ENCODE data around the gene MYO9B.
"Not testable (repeated sequence)": the region's sequence is repeated elsewhere in the genome, so short reads cannot be mapped to it uniquely, and the experiment has no call there.

Gene MYO9B

GRCh38 chr19:17094694-17095093, 19.1 kb downstream of the MYO9B start:
- not testable (repeated sequence) for DNase-seq

- DNase-seq = no peak
These were observed 19.8 kb downstream of the MYO9B start for GRCh38 chr19:17095141-17095919.

GRCh38 chr19:17097593-17098126, 22.1 kb downstream of the MYO9B start:
- no peak for DNase-seq

- no peak for DNase-seq
These were observed 22.7 kb downstream of the MYO9B start for GRCh38 chr19:17098326-17098725.

DNA sequence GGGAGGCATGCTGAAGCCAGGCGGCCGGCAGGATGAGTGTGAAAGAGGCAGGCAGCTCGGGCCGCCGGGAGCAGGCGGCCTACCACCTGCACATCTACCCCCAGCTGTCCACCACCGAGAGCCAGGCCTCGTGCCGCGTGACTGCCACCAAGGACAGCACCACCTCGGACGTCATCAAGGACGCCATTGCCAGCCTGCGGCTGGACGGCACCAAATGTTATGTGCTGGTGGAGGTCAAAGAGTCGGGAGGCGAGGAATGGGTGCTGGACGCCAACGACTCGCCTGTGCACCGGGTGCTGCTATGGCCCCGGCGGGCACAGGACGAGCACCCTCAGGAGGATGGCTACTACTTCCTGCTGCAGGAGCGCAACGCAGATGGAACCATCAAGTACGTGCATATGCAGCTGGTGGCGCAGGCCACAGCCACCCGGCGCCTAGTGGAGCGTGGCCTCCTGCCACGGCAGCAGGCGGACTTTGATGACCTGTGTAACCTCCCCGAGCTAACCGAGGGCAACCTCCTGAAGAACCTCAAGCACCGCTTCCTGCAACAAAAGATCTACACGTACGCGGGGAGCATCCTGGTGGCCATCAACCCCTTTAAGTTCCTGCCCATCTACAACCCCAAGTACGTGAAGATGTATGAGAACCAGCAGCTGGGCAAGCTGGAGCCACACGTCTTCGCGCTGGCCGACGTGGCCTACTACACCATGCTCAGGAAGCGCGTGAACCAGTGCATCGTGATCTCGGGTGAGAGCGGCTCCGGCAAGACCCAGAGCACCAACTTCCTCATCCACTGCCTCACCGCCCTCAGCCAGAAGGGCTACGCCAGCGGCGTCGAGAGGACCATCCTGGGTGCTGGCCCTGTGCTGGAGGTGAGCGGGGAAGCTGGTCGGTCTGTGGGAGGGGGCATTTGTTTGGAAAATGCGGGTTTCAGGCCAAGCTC, 26.4 kb downstream of the MYO9B start:
- DNase-seq = no peak

- no peak for DNase-seq
These were observed 27.6 kb downstream of the MYO9B start for GRCh38 chr19:17103177-17103576.

DNA sequence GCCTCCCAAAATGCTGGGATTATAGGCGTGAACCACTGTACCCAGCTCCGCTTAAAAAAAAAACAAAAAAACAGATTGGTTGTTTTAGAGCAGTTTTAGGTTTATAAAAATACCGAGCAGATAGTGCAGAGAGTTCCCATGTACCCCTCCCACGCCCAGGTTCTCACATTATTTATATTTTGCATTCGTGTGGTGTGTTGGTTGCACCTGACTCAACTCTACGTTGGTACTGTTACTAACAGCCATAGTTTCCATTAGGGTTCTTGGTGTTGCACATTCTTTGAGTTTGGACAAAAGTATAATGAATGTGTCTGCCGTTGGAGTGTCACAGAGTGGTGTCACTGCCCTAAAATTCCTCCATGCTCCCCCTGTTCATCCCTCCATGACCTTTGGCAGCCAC, 29.1 kb downstream of the MYO9B start:
- DNase-seq = no peak

DNA sequence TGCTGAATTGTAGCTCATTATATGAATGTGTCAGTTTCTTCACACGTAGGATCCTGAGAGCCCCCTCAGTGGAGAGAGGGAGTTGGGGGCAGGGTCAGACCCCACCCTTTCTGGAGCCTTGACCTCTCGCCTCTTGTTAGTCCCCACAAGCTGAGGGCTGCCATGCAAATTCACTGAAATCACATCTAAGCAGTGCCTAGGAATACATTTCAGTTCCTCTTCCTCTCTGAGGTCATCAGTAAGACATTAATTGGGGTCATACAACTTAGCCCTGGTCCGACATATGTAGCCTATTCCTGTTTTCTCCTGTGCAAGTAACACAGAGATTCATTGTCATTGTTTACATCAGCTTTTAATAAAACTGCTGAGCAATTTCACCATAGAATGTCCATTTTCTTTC, 30.0 kb downstream of the MYO9B start:
- no peak for DNase-seq

GRCh38 chr19:17106964-17107363, 31.4 kb downstream of the MYO9B start:
- DNase-seq = not testable (repeated sequence)

- DNase-seq = no peak
These were observed 32.2 kb downstream of the MYO9B start for GRCh38 chr19:17107546-17108452.

GRCh38 chr19:17108453-17108784, 32.8 kb downstream of the MYO9B start:
- no peak for DNase-seq

GRCh38 chr19:17109300-17109699, 33.7 kb downstream of the MYO9B start:
- no peak for DNase-seq

DNA sequence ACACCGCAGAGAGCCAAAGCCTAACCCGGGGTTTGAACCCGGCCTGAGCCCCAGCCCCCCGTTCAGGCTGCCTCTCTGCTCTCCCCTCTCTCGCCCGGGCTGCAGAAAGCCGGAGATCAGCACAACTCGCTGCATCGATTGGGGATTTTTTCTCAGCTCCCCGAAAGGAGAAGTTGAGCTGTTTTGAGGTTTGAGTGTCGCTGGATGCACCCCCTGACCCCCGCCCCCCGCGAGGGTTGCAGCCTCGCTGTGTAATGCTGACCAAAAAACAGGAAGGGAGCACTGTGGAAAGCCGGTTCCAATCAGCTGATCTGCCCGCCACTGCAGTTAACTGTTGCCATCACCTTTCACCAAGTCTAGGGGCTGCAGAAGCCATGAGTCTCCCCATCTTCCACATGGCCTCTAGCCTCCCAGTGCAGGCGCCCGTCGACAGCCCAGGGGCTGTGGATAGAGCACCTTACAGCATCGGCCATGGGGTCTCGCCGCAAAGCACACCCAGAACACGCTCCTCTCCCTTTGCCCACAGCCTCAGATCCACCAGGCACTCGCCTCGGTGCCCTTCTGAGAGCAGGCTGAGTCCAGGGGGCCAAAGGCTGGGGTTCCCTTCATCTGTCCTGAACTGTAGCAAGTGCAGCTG, 34.5 kb downstream of the MYO9B start:
- no peak for DNase-seq

- DNase-seq = no peak
These were observed 35.0 kb downstream of the MYO9B start for GRCh38 chr19:17110599-17110966.

- no peak for DNase-seq
These were observed 36.2 kb downstream of the MYO9B start for GRCh38 chr19:17111766-17112165.

GRCh38 chr19:17112271-17112670, 36.7 kb downstream of the MYO9B start:
- DNase-seq = no peak

- no peak for DNase-seq
These were observed 37.1 kb downstream of the MYO9B start for GRCh38 chr19:17112700-17113099.

DNA sequence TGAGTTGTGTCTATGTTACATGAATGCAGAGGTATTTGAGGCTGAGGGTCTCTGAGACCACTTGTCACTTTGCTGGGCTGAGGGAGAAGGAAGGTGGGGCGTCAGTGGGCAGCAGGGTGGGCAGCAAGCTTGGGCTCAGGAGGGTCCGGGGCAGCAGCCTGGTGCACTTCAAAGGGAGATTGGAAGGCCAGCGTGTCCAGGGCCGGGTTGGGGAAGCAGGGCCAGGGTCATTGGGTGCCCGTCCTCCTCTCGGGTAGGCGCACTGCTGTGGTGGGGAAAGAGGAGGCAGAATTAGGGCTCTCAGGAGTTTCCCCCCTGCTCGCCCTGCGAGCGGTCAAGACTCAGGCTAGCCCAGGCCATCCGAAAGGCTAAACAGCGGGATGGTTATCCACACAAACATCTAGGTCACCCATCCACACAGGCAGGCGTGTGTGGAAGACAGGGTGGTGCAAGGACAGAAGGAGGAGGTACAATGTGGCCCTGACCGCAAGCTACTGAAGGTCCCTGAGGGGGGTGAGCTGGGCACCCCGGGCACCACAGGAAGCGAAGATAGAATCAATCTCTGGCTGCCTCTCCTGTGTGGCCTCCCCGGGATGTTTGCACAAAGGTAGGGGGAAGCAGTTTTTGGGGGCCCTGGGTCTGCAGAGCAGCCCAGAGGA, 37.7 kb downstream of the MYO9B start:
- no peak for DNase-seq

- DNase-seq = no peak
These were observed 38.8 kb downstream of the MYO9B start for GRCh38 chr19:17114414-17114831.

GRCh38 chr19:17116996-17117702, 41.6 kb downstream of the MYO9B start:
- no peak for DNase-seq

DNA sequence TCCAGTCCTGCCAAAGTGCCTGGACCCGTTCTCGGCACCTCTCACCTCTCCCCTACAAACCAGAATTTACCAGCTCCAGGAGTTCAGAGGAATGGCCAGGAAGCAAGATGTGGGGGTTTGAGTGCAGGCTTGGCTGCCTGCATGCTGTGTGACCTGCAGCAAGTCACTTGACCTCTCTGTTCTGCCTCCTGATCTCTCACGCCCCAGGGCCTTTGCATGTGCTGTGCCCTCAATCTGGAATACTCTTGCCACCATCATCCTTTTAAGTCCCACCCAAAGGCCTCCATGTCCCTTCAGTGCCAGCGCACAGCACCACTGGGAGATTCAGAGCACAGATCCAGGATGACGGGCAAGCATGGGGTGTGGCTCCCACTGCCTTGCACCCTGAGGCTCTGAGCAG, 43.4 kb downstream of the MYO9B start:
- no peak for DNase-seq

Measured in stimulated activated naive CD4-positive, alpha-beta T cell (primary cell).